AG10803 (cell line): ENCODE results near the gene SYT13.

Experiments
- DNase-seq: peaks from one replicate; pipeline ENCODE4 v3.0.0; 2010; ENCODE audit warnings: low read depth
- H3K4me3 ChIP-seq: 2 replicates; pipeline ENCODE4 v1.5.1; 2011; ENCODE audit warnings: mild to moderate bottlenecking, low read length, control low read depth
- TF ChIP-seq, protein P1 (sequence below): conservative IDR thresholded peaks from 2 replicates; pipeline ENCODE4 v1.5.1; 2011; ENCODE audit warnings: mild to moderate bottlenecking, low read length, control low read depth, inconsistent platforms

The SYT13 gene

DNA sequence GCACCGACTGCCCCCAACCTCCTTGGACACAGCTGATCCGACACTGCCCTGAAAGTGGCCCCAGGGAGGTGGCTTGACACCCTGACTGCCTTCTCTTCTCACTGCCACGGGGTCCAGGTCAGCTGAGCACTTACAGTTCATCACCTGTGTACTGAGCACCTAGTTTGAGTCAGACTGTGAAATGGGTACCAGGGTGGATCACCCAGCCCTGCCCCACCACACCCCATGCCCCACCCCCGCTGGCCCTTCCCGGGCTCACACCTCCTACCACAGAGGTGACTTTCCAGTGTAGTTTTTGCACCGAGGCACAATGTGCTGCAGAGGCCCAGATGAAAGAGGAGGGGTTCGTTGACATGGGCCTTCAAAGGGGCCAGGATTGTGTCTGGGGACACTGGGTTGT lies 80.2 kb downstream of the SYT13 start:
- no peak for DNase-seq
- no peak overlapping the region for H3K4me3 ChIP-seq
- TF ChIP-seq, protein P1, sequence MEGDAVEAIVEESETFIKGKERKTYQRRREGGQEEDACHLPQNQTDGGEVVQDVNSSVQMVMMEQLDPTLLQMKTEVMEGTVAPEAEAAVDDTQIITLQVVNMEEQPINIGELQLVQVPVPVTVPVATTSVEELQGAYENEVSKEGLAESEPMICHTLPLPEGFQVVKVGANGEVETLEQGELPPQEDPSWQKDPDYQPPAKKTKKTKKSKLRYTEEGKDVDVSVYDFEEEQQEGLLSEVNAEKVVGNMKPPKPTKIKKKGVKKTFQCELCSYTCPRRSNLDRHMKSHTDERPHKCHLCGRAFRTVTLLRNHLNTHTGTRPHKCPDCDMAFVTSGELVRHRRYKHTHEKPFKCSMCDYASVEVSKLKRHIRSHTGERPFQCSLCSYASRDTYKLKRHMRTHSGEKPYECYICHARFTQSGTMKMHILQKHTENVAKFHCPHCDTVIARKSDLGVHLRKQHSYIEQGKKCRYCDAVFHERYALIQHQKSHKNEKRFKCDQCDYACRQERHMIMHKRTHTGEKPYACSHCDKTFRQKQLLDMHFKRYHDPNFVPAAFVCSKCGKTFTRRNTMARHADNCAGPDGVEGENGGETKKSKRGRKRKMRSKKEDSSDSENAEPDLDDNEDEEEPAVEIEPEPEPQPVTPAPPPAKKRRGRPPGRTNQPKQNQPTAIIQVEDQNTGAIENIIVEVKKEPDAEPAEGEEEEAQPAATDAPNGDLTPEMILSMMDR, result no peak

DNA sequence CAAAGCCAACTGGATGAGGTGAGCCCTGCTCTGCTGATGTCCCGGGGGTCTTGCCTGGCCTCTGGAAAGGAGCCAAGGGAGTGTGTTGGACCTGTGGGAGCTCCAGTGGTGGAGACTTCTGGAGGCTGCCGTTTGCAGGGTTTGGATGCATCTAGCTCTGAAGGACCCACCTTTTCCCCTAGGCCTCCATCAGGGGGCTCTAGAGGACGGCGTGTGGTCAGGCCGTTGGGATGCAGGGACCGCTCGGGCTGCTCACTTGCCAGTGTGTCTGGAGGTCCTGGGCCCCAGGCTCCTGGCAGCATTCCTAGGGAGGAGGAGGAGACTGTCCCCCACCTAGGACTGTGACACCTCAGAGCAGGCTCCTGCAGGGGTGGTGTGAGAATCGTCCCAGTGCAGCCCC lies 81.4 kb downstream of the SYT13 start:
- TF ChIP-seq, protein P1, result no peak
- H3K4me3 ChIP-seq, result no peak overlapping the region
- DNase-seq, result no peak

DNA sequence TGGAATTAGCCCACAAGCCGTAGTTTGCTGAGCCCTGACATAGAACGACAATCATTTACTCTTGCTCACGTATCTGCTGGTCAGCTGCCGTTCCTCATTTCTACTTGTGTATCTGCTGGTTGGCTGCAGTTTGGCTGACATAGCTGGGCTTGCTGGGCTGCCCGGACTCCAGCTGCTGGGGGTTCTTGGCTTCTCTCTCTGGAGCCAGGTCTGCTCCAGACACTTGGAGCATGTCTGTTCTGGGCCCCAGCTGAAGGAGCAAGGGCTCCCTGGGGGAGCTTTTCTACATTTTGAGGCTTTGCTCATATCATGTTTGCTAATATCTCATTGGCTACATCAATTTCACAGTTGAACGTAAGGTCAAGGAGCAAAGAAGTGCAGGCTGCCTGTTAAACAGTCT lies 92.4 kb downstream of the SYT13 start:
- no peak for DNase-seq
- H3K4me3 ChIP-seq, result no peak overlapping the region
- TF ChIP-seq, protein P1, result no peak
